RCC 7860 (cell line): ENCODE results near the gene STEAP3.

ENCODE experiments used
- DNase-seq: peaks from one replicate; pipeline ENCODE4 v3.0.0-alpha.2; 2015; ENCODE audit warnings: low spot score
- FAIRE-seq: peaks from 2 replicates; lab custom pipeline; 2012; peaks lifted over from hg19 to GRCh38; lab: Jason Lieb, UNC

The STEAP3 gene

GRCh38 chr2:119289093-119289492, 65.5 kb downstream of the STEAP3 start:
- no peak for FAIRE-seq
- DNase-seq, result no peak

- no peak for DNase-seq
These were observed 66.0 kb downstream of the STEAP3 start for GRCh38 chr2:119289642-119290041.

GRCh38 chr2:119290859-119291587, 67.4 kb downstream of the STEAP3 start:
- no peak for FAIRE-seq

More at GRCh38 chr2:119289642-119290041, 66.0 kb downstream of the STEAP3 start:
- no peak for FAIRE-seq

DNA sequence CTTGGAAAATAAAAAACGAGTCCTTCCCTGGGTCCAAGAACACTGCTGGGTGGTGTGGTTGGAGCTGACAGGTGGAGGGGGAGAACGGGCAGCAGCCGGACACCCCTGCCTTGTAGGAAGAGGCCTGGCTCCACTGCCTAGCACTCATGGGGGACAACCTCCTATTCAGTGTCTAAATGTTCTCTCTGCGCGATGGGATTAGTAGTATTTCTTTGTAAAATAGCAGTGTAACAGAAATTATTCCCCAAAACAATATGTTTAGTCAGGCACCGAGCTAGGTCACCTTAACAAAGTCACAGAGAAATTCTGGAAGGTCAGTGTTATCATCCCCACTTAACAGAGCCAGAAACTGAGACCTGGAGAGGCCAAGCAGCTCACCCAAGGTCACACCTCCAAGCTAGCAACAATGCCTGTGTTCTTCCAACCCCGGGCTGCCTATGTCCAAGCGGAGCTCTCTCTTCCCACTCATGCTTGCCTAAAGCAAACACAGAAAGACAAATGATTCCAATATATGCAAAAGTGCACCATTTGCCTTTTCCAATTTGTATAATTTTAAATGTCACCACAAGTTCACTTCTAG, 68.0 kb downstream of the STEAP3 start:
- FAIRE-seq (no peak), DNase-seq (no peak)

More at GRCh38 chr2:119290859-119291587, 67.4 kb downstream of the STEAP3 start:
- peak; percentile 35 for DNase-seq

GRCh38 chr2:119292226-119292625, 68.6 kb downstream of the STEAP3 start:
- no peak for FAIRE-seq
- DNase-seq, result no peak

GRCh38 chr2:119293254-119293653, 69.6 kb downstream of the STEAP3 start:
- no peak for DNase-seq
- FAIRE-seq, result no peak

DNA sequence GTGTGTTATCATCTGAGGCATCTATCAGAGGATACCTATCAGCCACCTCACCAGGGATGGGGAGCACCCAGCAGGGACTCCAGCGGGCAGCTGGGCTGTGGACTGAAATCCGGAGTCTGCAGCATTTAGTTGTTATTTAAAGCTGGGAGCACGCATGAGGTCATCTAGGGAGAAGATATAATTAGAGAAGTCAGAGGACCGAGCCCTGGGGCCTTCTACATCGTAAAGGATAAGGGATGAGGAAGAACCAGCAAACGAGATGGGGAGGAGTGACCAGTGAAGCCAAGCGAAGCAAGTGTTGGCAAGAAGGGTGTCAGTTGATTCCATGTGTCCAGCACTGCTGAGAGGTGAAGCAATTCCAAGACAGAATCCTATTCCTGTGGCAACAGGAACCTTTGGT, 70.3 kb downstream of the STEAP3 start:
- DNase-seq, result no peak
- no peak for FAIRE-seq

- no peak for FAIRE-seq
These were observed 71.0 kb downstream of the STEAP3 start for GRCh38 chr2:119294671-119295070.

DNA sequence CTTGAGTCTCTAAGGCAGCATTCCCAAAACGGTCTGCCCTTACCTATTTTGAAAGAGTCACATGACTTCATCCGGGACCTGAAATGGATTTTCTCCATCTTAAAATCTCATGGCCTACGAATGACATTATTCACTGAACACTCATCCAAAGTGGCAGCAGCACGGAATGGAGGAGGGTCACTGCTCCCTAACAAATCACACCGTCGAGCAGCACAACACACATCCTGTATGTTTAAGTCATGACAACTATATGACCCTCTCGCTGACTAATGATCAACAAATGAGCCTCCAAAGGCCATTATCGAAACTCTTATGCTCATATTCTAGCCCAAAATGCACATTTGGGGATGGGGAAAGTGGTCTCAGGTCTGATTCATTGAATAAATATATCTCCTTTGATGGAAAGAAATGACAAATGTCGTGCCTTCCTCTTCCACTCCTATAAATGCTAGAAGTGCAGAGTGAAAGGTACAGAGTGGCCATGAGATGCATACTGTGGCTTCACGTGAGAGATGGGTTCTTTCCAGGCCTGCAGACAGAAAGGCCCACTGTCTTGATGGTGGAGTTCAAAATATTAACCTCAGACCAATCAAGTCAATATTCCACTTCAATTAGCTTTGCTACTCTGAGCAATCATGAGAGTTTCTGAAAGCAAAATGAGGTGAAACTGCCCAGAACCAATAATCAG, 72.2 kb downstream of the STEAP3 start:
- no peak for FAIRE-seq
- no peak for DNase-seq

More at GRCh38 chr2:119294671-119295070, 71.0 kb downstream of the STEAP3 start:
- DNase-seq, result no peak

DNA sequence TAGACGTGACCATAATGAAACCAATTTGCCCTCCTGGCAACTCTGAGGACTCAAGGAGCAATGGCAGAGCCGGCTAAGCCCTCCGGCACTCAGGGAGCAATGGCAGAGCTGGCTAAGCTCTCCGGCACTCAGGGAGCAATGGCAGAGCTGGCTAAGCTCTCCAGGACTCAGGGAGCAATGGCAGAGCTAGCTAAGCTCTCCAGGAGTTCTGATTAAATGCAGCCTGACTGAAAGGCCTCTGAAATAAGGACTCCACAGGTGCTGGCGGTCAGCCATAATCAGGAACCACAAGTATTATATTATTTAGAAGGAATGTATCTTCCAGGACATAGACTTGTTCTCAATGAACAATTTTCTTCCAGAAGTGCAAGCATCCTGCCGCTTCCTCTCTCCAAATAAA, 77.8 kb downstream of the STEAP3 start:
- no peak for FAIRE-seq
- no peak for DNase-seq

- DNase-seq, result no peak
- FAIRE-seq, result no peak
These were observed 81.2 kb downstream of the STEAP3 start for GRCh38 chr2:119304847-119305246.

- FAIRE-seq (no peak), DNase-seq (no peak)
These were observed 82.0 kb downstream of the STEAP3 start for GRCh38 chr2:119305497-119306195.

DNA sequence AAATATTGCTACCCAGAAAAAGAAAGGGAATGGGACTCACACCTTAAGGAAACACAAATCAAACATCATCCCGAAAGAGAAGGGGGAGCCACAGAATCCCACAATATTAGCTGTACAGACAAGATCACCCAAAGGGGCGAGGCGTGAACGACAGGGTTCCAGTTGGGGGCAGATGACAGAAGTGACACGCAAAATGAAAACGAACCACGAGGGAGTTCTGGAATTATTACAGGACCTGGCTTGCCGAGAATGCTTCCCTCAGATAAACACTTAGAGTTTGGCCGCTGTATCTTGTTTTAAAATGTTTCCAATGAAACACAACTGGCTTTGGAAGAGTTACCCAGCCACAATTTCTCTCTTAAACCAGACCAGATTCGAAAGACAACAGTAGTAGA, 82.6 kb downstream of the STEAP3 start:
- no peak for DNase-seq
- FAIRE-seq, result no peak

- DNase-seq (no peak), FAIRE-seq (no peak)
These were observed 83.9 kb downstream of the STEAP3 start for GRCh38 chr2:119307419-119308140.

- DNase-seq, result no peak
- no peak for FAIRE-seq
These were observed 85.2 kb downstream of the STEAP3 start for GRCh38 chr2:119308793-119309330.

DNA sequence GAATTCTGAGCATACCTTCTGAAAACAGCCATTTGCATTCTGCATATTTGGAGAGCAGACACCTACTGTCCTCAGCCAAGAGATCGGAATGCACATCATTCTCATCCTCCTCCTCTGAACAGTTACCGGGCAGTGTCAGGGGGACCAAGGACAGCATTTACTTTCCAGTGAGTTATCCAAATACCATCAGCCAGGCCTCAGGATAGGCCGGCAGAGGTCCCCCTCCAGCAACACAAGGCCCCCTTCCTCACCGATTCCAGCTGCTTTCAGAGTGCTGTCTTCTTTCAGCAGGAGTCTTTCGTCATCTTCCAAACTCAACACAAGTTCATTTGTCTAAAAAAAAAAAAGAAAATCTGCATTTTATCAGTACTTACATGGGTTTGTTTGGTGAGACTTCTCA, 87.7 kb downstream of the STEAP3 start:
- FAIRE-seq, result no peak
- DNase-seq, result no peak

GRCh38 chr2:119311831-119312230, 88.2 kb downstream of the STEAP3 start:
- no peak for DNase-seq
- no peak for FAIRE-seq
